Ishikawa (cell line): ENCODE data around the gene TRPV4.

Experiments used
- CEBPB ChIP-seq: IDR thresholded peaks from 2 replicates; pipeline ENCODE4 v1.6.1; 2012
- CREB1 ChIP-seq: IDR thresholded peaks from 2 replicates; pipeline ENCODE4 v1.6.1; 2012; ENCODE audit warnings: low read depth
- EP300 ChIP-seq: IDR thresholded peaks from 2 replicates; pipeline ENCODE4 v1.6.1; 2012; ENCODE audit warnings: borderline replicate concordance
- FOXM1 ChIP-seq: IDR thresholded peaks from 2 replicates; pipeline ENCODE4 v1.6.1; 2012; ENCODE audit warnings: low read depth, borderline replicate concordance
- MAX ChIP-seq: IDR thresholded peaks from 2 replicates; pipeline ENCODE4 v1.6.1; 2012
- NFIC ChIP-seq: IDR thresholded peaks from 2 replicates; pipeline ENCODE4 v1.6.1; 2012
- RAD21 ChIP-seq: IDR thresholded peaks from 2 replicates; pipeline ENCODE4 v1.6.1; 2012; ENCODE audit warnings: low read depth
- TAF1 ChIP-seq: IDR thresholded peaks from 2 replicates; pipeline ENCODE4 v1.6.1; 2012; ENCODE audit warnings: low read depth, mild to moderate bottlenecking
- TCF12 ChIP-seq: IDR thresholded peaks from 2 replicates; pipeline ENCODE4 v1.6.1; 2012; ENCODE audit warnings: low read depth
- TEAD4 ChIP-seq: IDR thresholded peaks from 2 replicates; pipeline ENCODE4 v1.6.1; 2012
- USF1 ChIP-seq: IDR thresholded peaks from 2 replicates; pipeline ENCODE4 v1.6.1; 2012
- YY1 ChIP-seq: IDR thresholded peaks from 2 replicates; pipeline ENCODE4 v1.6.1; 2012; ENCODE audit warnings: low read depth
- ZBTB7A ChIP-seq: IDR thresholded peaks from 2 replicates; pipeline ENCODE4 v1.6.1; 2012; ENCODE audit warnings: low read depth
- TF ChIP-seq, protein P1 (sequence below): IDR thresholded peaks from 2 replicates; pipeline ENCODE4 v1.6.1; 2012; ENCODE audit warnings: low read depth, mild to moderate bottlenecking

- TF ChIP-seq MAX = no peak
- TF ChIP-seq, protein P1, sequence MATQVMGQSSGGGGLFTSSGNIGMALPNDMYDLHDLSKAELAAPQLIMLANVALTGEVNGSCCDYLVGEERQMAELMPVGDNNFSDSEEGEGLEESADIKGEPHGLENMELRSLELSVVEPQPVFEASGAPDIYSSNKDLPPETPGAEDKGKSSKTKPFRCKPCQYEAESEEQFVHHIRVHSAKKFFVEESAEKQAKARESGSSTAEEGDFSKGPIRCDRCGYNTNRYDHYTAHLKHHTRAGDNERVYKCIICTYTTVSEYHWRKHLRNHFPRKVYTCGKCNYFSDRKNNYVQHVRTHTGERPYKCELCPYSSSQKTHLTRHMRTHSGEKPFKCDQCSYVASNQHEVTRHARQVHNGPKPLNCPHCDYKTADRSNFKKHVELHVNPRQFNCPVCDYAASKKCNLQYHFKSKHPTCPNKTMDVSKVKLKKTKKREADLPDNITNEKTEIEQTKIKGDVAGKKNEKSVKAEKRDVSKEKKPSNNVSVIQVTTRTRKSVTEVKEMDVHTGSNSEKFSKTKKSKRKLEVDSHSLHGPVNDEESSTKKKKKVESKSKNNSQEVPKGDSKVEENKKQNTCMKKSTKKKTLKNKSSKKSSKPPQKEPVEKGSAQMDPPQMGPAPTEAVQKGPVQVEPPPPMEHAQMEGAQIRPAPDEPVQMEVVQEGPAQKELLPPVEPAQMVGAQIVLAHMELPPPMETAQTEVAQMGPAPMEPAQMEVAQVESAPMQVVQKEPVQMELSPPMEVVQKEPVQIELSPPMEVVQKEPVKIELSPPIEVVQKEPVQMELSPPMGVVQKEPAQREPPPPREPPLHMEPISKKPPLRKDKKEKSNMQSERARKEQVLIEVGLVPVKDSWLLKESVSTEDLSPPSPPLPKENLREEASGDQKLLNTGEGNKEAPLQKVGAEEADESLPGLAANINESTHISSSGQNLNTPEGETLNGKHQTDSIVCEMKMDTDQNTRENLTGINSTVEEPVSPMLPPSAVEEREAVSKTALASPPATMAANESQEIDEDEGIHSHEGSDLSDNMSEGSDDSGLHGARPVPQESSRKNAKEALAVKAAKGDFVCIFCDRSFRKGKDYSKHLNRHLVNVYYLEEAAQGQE = no peak
- no peak for TF ChIP-seq CEBPB
- TF ChIP-seq EP300 = no peak
- no peak for TF ChIP-seq USF1
- no peak for TF ChIP-seq RAD21
- TF ChIP-seq TAF1 = no peak
- TF ChIP-seq ZBTB7A = no peak
- TF ChIP-seq NFIC = no peak
- no peak for TF ChIP-seq TCF12
- TF ChIP-seq FOXM1 = no peak
- TF ChIP-seq CREB1 = no peak
- TF ChIP-seq YY1 = no peak
- no peak for TF ChIP-seq TEAD4
These were observed 8.2 kb upstream of the TRPV4 start for GRCh38 chr12:109841356-109841755.
